Measurements from ENCODE around the gene COL19A1. TPM values are rescaled to one million over a fixed set of nuclear protein-coding genes. Genes with fewer than 3 reads are reported as not detected.

The COL19A1 gene
- total and polyA plus RNA-seq, 9 donors, result 0.20 to 0.23 TPM; not detected in 7

DNA sequence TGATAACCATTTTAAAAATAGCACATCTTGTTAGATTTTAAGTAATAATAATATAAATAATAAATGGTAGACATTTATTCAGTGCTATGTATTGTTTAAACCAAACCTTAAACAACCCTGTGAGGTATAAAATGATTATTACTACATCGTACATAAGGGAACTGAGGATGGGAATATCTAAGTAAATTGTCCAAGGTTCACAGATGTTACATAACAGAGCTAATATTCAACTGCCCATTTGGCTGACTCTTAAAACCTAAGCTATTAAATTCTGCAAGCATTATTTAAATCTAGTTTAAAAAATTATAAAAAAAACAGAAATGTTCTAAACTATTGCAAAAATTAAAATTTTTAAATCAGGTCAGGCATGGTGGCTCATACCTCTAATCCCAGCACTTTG is 175.1 kb downstream of the COL19A1 start:
- TF ChIP-seq CTCF (IDR thresholded peaks at IDR 0.05) (no peak), POLR2A (IDR thresholded peaks at IDR 0.05) (no peak), EP300 (IDR thresholded peaks at IDR 0.05) (no peak)

GRCh38 chr6:70045413-70045812 is 179.1 kb downstream of the COL19A1 start:
- Histone ChIP-seq H3K27ac (no peak overlapping the region), H3K9me3 (no peaks in the 10 kb centered on the region), H3K4me1 (ENCODE audit: insufficient read depth) (no peaks in the 10 kb centered on the region), H3K4me3 (no peak overlapping the region), H3K27me3 (no peaks in the 10 kb centered on the region), H3K36me3 (no peaks in the 10 kb centered on the region)
- WGBS, 3 donors, result 27 to 45% (median 32%) methylated on average over 3 of the region's 3 CpGs
- TF ChIP-seq EP300 (IDR thresholded peaks at IDR 0.05), result no peak
- TF ChIP-seq POLR2A (IDR thresholded peaks at IDR 0.05), result no peak
- no peak for TF ChIP-seq CTCF (IDR thresholded peaks at IDR 0.05)
- no peak for DNase-seq
- intact Hi-C loops (cut with DNase I), result no loop called here

More for the DNA sequence above, 175.1 kb downstream of the COL19A1 start:
- intact Hi-C loops (cut with DNase I), result no loop called here
- Histone ChIP-seq H3K27ac (no peak overlapping the region), H3K36me3 (no peaks in the 10 kb centered on the region), H3K4me3 (no peak overlapping the region), H3K27me3 (no peaks in the 10 kb centered on the region), H3K4me1 (ENCODE audit: insufficient read depth) (no peaks in the 10 kb centered on the region), H3K9me3 (no peaks in the 10 kb centered on the region)
- WGBS, 3 donors, result 34 to 57% (median 55%) methylated on average over 1 of the region's 1 CpG
- DNase-seq, result no peak

DNA sequence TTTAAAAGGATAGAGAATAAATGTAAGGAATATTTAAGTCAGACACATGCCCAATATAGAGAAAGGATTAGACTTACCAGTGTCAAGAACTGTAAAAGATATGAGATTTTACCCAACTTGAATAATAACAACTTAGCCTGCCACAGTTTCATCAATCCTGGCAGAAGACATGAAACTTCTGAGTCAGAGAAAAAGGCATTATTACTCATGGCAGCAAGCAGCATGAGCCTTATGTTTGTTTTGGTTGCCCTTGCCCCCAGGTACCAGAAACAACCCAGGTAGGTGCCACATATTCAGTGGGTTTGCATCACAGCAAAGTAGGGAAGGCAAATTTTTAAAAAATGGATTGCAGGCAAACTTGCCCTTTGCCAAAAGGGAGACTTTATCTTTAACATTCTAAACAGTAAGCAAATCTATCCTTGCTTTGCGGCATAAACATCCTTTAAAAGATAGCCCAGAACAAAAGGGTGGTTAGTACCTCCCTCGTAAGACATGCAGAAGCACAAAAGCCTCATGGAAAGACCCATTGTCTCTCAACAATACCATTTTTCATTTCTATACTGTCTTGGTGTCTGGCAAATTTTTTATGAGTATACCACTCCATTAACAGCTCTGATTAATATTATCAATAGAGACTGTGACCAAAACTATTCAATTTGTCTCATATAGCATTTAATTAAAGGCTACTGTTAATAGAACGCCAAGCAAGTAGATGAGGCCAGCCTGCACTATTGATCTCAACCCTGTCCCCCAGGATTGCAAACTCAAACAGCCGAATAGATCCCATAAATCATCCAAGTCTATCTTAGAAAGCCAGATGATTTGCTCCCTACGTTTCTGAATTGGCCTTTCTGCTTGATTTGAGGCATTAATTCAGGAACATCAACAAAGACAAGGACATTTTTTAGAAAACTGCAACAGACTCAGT is 185.1 kb downstream of the COL19A1 start:
- no peak overlapping the region for H3K27ac ChIP-seq
- H3K4me1 ChIP-seq (ENCODE audit: insufficient read depth), result no peaks in the 10 kb centered on the region
- H3K36me3 ChIP-seq, result no peaks in the 10 kb centered on the region
- no peak overlapping the region for H3K4me3 ChIP-seq
- no peak for DNase-seq
- intact Hi-C loops (cut with DNase I), result no loop called here
- TF ChIP-seq CTCF (IDR thresholded peaks at IDR 0.05) (no peak), POLR2A (IDR thresholded peaks at IDR 0.05) (no peak), EP300 (IDR thresholded peaks at IDR 0.05) (no peak)
- 59 to 72% (median 65%) methylated on average over 5 of the region's 5 CpGs for WGBS, 3 donors
- no peaks in the 10 kb centered on the region for H3K9me3 ChIP-seq
- H3K27me3 ChIP-seq, result no peaks in the 10 kb centered on the region

GRCh38 chr6:70059039-70059719 is 192.8 kb downstream of the COL19A1 start:
- H3K27ac ChIP-seq, result no peak overlapping the region
- H3K36me3 ChIP-seq, result no peaks in the 10 kb centered on the region
- no peaks in the 10 kb centered on the region for H3K4me1 ChIP-seq (ENCODE audit: insufficient read depth)
- no peak overlapping the region for H3K4me3 ChIP-seq
- H3K27me3 ChIP-seq, result no peaks in the 10 kb centered on the region
- no peaks in the 10 kb centered on the region for H3K9me3 ChIP-seq
- DNase-seq, result no peak
- TF ChIP-seq CTCF (IDR thresholded peaks at IDR 0.05) (no peak), EP300 (IDR thresholded peaks at IDR 0.05) (no peak), POLR2A (IDR thresholded peaks at IDR 0.05) (no peak)
- WGBS, 3 donors, result 11 to 32% (median 15%) methylated on average over 2 of the region's 2 CpGs
- intact Hi-C loops (cut with DNase I), result no loop called here

Data from ovary (tissue), 9 donors.